HepG2 (cell line): ENCODE data around the gene FAM174C. TPM values are rescaled to one million over a fixed set of nuclear protein-coding genes. Genes with fewer than 3 reads are reported as not detected.

Experiments used
- ARHGAP35 ChIP-seq: sonication (generic); formaldehyde crosslinking; IDR thresholded peaks from 2 replicates; pipeline ENCODE4 v1.9.0; 2022; ENCODE audit warnings: mild to moderate bottlenecking, inconsistent platforms, moderate library complexity, missing genetic modification reagents, borderline replicate concordance
- ELF3 ChIP-seq: IDR thresholded peaks from 2 replicates; pipeline ENCODE4 v1.6.1; 2016; ENCODE audit warnings: missing genetic modification reagents, missing compliant biosample characterization
- FOSL2 ChIP-seq: sonication (generic); formaldehyde crosslinking; IDR thresholded peaks from 2 replicates; pipeline ENCODE4 v1.4.0; 2020; ENCODE audit warnings: missing genetic modification reagents
- GABPA ChIP-seq, 2 experiments: IDR thresholded peaks; 2 replicates each; pipeline ENCODE4 v1.6.1; 2011 to 2016; ENCODE audit warnings: low read depth in 2 of 2, low read length in 1 of 2, missing biosample characterization in 1 of 2, missing genetic modification characterization in 1 of 2
- HNRNPL ChIP-seq: fragments of 200-400 bp; formaldehyde crosslinking; IDR thresholded peaks from 2 replicates; pipeline ENCODE4 v1.6.1; 2017; ENCODE audit warnings: mild to moderate bottlenecking, low read depth, low read length
- NR2C2 ChIP-seq: sonication (generic); formaldehyde crosslinking; IDR thresholded peaks from 2 replicates; pipeline ENCODE4 v1.4.0; 2020; ENCODE audit warnings: missing genetic modification reagents, mild to moderate bottlenecking, moderate library complexity, borderline replicate concordance
- NR2F2 ChIP-seq: IDR thresholded peaks from 2 replicates; pipeline ENCODE4 v1.6.1; 2012; ENCODE audit warnings: low read depth, inconsistent platforms, borderline replicate concordance
- NR2F6 ChIP-seq, 2 experiments: IDR thresholded peaks; 2 replicates each; pipeline ENCODE4 v1.6.1; 2016; ENCODE audit warnings: antibody characterized with exemption in 1 of 2, mild to moderate bottlenecking in 1 of 2
- PATZ1 ChIP-seq: sonication (generic); formaldehyde crosslinking; IDR thresholded peaks from 2 replicates; pipeline ENCODE4 v1.4.0; 2020; ENCODE audit warnings: missing genetic modification reagents
- RBFOX2 ChIP-seq: fragments of 200-400 bp; formaldehyde crosslinking; IDR thresholded peaks from 2 replicates; pipeline ENCODE4 v1.6.1; 2017; ENCODE audit warnings: low read depth, mild to moderate bottlenecking, low read length
- REPIN1 ChIP-seq: sonication (generic); formaldehyde crosslinking; IDR thresholded peaks from 2 replicates; pipeline ENCODE4 v1.8.0; 2022; ENCODE audit warnings: missing genetic modification reagents, low read depth, mild to moderate bottlenecking, borderline replicate concordance
- REXO4 ChIP-seq: sonication (generic); formaldehyde crosslinking; IDR thresholded peaks from 2 replicates; pipeline ENCODE4 v1.8.0; 2022; ENCODE audit warnings: missing genetic modification reagents, mild to moderate bottlenecking, borderline replicate concordance
- SP5 ChIP-seq: IDR thresholded peaks from 2 replicates; pipeline ENCODE4 v1.6.1; 2016; ENCODE audit warnings: low read depth, borderline replicate concordance
- TEAD3 ChIP-seq: optimal IDR thresholded peaks from 2 replicates; pipeline ENCODE3; 2016; ENCODE audit warnings: borderline replicate concordance
- ZIK1 ChIP-seq: sonication (generic); formaldehyde crosslinking; IDR thresholded peaks from 2 replicates; pipeline ENCODE4 v1.5.0; 2020; ENCODE audit warnings: mild to moderate bottlenecking, low read depth, missing genetic modification reagents, borderline replicate concordance
- ZNF121 ChIP-seq: sonication (generic); formaldehyde crosslinking; IDR thresholded peaks from 2 replicates; pipeline ENCODE4 v1.5.0; 2020; ENCODE audit warnings: mild to moderate bottlenecking, missing genetic modification reagents
- ZNF670 ChIP-seq: sonication (generic); formaldehyde crosslinking; IDR thresholded peaks from 2 replicates; pipeline ENCODE4 v1.8.0; 2022; ENCODE audit warnings: mild to moderate bottlenecking, missing genetic modification reagents, borderline replicate concordance
- ZNF710 ChIP-seq: sonication (generic); formaldehyde crosslinking; IDR thresholded peaks from 2 replicates; pipeline ENCODE4 v1.5.0; 2020; ENCODE audit warnings: mild to moderate bottlenecking, missing genetic modification reagents, borderline replicate concordance
- ZNF777 ChIP-seq: sonication (generic); formaldehyde crosslinking; IDR thresholded peaks from 2 replicates; pipeline ENCODE4 v1.4.0; 2020; ENCODE audit warnings: missing genetic modification reagents
- ZSCAN25 ChIP-seq: sonication (generic); formaldehyde crosslinking; IDR thresholded peaks from 2 replicates; pipeline ENCODE4 v1.8.0; 2022; ENCODE audit warnings: mild to moderate bottlenecking, missing genetic modification reagents
- polyA plus RNA-seq, 8 experiments: library from polyadenylated mRNA; depleted of rRNA in 3 of 8; stranded (reverse) in 7 of 8; unstranded in 1 of 8; fragments of >200 nt; fragmentation: Illumina TruSeq in 4 of 8; extraction: Trizol in 4 of 8; gene quantifications; 2 replicates each; pipeline versions ENCODE4 v1.2.1 to v1.2.3, GENCODE V29; 2011 to 2016; ENCODE audit warnings: low read depth in 4 of 8, missing spikeins in 1 of 8, mixed read lengths in 1 of 8; ENCODE audit not compliant: insufficient read depth in 1 of 8
- total RNA-seq, 5 experiments: library from RNA; depleted of rRNA; stranded (reverse); fragments of >200 nt; fragmentation: Illumina TruSeq; extraction: Trizol; gene quantifications; 2 replicates each; pipeline ENCODE4 v1.2.3, GENCODE V29; 2016; ENCODE audit warnings: low read depth in 1 of 5

The FAM174C gene
- total and polyA plus RNA-seq, 2 of the 13 experiments (the other 11 are each of a cell fraction or from before 2014, with no cell fraction given) = 19.5 to 31.3 TPM

- TF ChIP-seq PATZ1 (CRISPR knock-in tag) (peak; percentile 93), ZNF710 (peak; percentile 35; the same call in 1 of the 2 replicates), ZSCAN25 (CRISPR knock-in tag) (peak; percentile 57; the same call in 1 of the 2 replicates), FOSL2 (CRISPR knock-in tag) (0 out of 2 replicates have a peak, but pooled peaks have one; percentile 24), HNRNPL (peak; percentile 74; the same call in 1 of the 2 replicates), NR2F2 (0 out of 2 replicates have a peak, but pooled peaks have one; percentile 26), GABPA (IDR thresholded peaks at IDR 0.05; ENCODE audit: low read depth, low read length) (no peak), GABPA (CRISPR knock-in tag; IDR thresholded peaks at IDR 0.05; ENCODE audit: low read depth) (peak; percentile 33; the same call in 1 of the 2 replicates), ARHGAP35 (CRISPR knock-in tag) (no peak), ZNF670 (CRISPR knock-in tag) (no peak), NR2C2 (CRISPR knock-in tag) (peak; percentile 15; the same call in 1 of the 2 replicates), NR2F6 (IDR thresholded peaks at IDR 0.05) (peak; percentile 72), NR2F6 (CRISPR knock-in tag; IDR thresholded peaks at IDR 0.05) (no peak), SP5 (peak; percentile 72; the same call in 1 of the 2 replicates), REPIN1 (CRISPR knock-in tag) (no peak), REXO4 (CRISPR knock-in tag) (no peak), RBFOX2 (peak; percentile 2; the same call in 1 of the 2 replicates), ZNF777 (CRISPR knock-in tag) (no peak), ZIK1 (no peak), ZNF121 (0 out of 2 replicates have a peak, but pooled peaks have one; percentile 7), ELF3 (CRISPR knock-in tag) (peak; percentile 18; the same call in 1 of the 2 replicates), TEAD3 (peak; percentile 84)
- TF ChIP-seq, all 625 proteins: peak for 34
These were observed 12.7 kb upstream of the FAM174C start (continued) for GRCh38 chr19:1262623-1263123.
